Measurements from ENCODE around the gene RYR1. TPM values are rescaled to one million over a fixed set of nuclear protein-coding genes. Genes with fewer than 3 reads are reported as not detected.

Gene RYR1
- total and polyA plus RNA-seq, 10 of the 15 experiments (the other 5 are each of a cell fraction or from before 2014, with no cell fraction given), result under 0.01 to 0.32 (median 0.07) TPM; not detected in 1

DNA sequence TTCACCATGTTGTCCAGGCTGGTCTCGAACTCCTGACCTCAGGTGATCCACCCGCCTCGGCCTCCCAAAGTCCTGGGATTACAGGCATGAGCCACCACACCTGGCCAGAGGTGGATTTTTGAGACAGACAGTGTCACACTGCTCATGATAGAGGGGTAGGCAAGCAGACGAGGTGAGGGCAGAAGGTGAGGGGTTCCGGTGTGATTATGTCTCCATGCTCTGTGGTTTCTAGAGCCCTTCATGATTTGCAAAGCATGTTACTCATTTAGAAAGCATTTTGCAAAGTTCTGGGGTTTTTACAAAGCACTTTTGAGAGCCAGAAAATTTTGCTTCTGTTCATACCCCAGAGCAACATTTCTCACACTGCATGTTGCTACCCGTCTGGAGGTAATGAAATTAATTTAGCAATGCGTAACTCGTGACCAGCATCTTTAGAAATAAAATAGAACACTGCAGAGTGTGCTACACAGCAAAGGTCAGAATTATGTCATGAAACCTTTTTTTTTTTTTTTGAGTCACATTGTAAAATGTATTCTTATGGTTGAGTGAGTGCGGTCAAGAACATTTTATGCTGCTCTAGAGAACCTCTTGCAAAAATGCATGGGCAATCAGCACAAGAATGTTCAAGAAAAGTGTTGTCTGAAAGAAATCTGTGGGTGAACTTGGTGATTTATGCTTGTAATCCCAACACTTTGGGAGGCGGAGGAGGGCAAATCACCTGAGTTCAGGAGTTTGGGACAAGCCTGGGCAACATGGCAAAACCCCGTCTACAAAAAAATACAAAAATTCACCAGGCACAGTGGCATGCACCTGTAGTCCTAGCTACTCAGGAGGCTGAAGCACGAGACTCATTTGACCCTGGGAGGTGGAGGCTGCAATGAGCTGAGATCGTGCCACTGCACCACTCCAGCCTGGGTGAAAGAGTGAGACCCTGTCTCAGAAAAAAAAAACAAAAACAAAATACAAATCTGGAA is 126.2 kb downstream of the RYR1 start (continued):
- TF ChIP-seq IKZF2 (IDR thresholded peaks at IDR 0.05) (peak; percentile 92 to 93), SP1 (IDR thresholded peaks at IDR 0.05; ENCODE audit: low read depth, low read length) (peak; percentile 23), EP300 (IDR thresholded peaks at IDR 0.05; ENCODE audit: borderline replicate concordance in 1 of 2, control insufficient read depth in 1 of 2, low read depth in 2 of 2, low read length in 2 of 2) (peak; percentile 94 to 96), JUNB (IDR thresholded peaks at IDR 0.05) (peak; percentile 98), ELK1 (IDR thresholded peaks at IDR 0.05; ENCODE audit: low read depth, low read length) (no peak; the same call in 1 of the 2 replicates), BCL11A (IDR thresholded peaks at IDR 0.05; ENCODE audit: low read depth, low read length) (peak; percentile 87), SMC3 (IDR thresholded peaks at IDR 0.05; ENCODE audit: borderline replicate concordance, low read length) (no peak), SMAD1 (IDR thresholded peaks at IDR 0.05; ENCODE audit: low read depth, partially characterized antibody) (peak; percentile 77), NFYA (IDR thresholded peaks at IDR 0.05; ENCODE audit: borderline replicate concordance, low read depth, low read length) (no peak), EGR1 (IDR thresholded peaks at IDR 0.05; ENCODE audit: borderline replicate concordance in 1 of 2, low read depth in 2 of 2, low read length in 2 of 2) (0 out of 3 replicates have a peak, but pooled peaks of 1 of the 2 experiments have one; percentile 13), STAT1 (conservative IDR thresholded peaks at IDR 0.05) (no peak), ETV6 (conservative IDR thresholded peaks at IDR 0.05 in 1 of 2, IDR thresholded peaks at IDR 0.05 in 1 of 2; ENCODE audit: borderline replicate concordance in 1 of 2, low read depth in 1 of 2) (peak in 1 of 2 experiments; percentile 68; a peak in 2 of 4 replicates), YY1 (IDR thresholded peaks at IDR 0.05; ENCODE audit: low read depth, low read length) (0 out of 2 replicates have a peak, but pooled peaks have one; percentile 27), NR2F1 (conservative IDR thresholded peaks at IDR 0.05) (peak; percentile 96), RELA (IDR thresholded peaks at IDR 0.05; ENCODE audit: borderline replicate concordance, partially characterized antibody) (no peak)
- TF ChIP-seq, protein P1, sequence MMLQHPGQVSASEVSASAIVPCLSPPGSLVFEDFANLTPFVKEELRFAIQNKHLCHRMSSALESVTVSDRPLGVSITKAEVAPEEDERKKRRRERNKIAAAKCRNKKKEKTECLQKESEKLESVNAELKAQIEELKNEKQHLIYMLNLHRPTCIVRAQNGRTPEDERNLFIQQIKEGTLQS (IDR thresholded peaks at IDR 0.05; ENCODE audit: borderline replicate concordance, extremely low read depth, low read depth, low read length), result no peak
- TF ChIP-seq, protein P2, sequence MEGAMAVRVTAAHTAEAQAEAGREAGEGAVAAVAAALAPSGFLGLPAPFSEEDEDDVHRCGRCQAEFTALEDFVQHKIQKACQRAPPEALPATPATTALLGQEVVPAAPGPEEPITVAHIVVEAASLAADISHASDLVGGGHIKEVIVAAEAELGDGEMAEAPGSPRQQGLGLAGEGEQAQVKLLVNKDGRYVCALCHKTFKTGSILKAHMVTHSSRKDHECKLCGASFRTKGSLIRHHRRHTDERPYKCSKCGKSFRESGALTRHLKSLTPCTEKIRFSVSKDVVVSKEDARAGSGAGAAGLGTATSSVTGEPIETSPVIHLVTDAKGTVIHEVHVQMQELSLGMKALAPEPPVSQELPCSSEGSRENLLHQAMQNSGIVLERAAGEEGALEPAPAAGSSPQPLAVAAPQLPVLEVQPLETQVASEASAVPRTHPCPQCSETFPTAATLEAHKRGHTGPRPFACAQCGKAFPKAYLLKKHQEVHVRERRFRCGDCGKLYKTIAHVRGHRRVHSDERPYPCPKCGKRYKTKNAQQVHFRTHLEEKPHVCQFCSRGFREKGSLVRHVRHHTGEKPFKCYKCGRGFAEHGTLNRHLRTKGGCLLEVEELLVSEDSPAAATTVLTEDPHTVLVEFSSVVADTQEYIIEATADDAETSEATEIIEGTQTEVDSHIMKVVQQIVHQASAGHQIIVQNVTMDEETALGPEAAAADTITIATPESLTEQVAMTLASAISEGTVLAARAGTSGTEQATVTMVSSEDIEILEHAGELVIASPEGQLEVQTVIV (IDR thresholded peaks at IDR 0.05; ENCODE audit: borderline replicate concordance, partially characterized antibody), result no peak
